IMR-90 (cell line): Measurements from ENCODE around the gene SOBP. TPM values are rescaled to one million over a fixed set of nuclear protein-coding genes. Genes with fewer than 3 reads are reported as not detected.
"Not testable (repeated sequence)": the region's sequence is repeated elsewhere in the genome, so short reads cannot be mapped to it uniquely, and the experiment has no call there.

ENCODE experiments used
- ATAC-seq: fragments of 200-7000 bp; cut with Tn5 transposase; 2 replicates; pipeline ENCODE4 v1.9.1; 2020; ENCODE audit warnings: low read depth, mild to moderate bottlenecking, moderate library complexity
- BruUV-seq: library from RNA; stranded (reverse); fragments of 400-500 nt; replicated peaks from 2 replicates; lab custom pipeline; 2021; lab: Mats Ljungman, UMichigan
- CTCF ChIA-PET: fragments of 300-600 bp; formaldehyde crosslinking; extraction: SDS; loops from one replicate; lab custom pipeline; 2021; ENCODE audit warnings: antibody characterized with exemption; lab: Yijun Ruan, JAX
- POLR2A ChIA-PET: fragments of 300-600 bp; sonication (Branson Sonifier 250); formaldehyde crosslinking; loops from one replicate; lab custom pipeline; 2022; ENCODE audit warnings: antibody characterized with exemption; ENCODE audit not compliant: unreplicated experiment; lab: Charles Lee
- DNase-seq: peaks from one replicate; pipeline ENCODE4 v3.0.0; 2013
- H2AFZ ChIP-seq: replicated peaks from 2 replicates; pipeline ENCODE3; 2013; ENCODE audit warnings: low read length, mild to moderate bottlenecking; ENCODE audit not compliant: poor library complexity
- H2AK5ac ChIP-seq: 2 replicates; pipeline ENCODE4 v1.6.1; 2013; ENCODE audit warnings: low read depth, low read length, inconsistent platforms
- H2AK9ac ChIP-seq: replicated peaks from 2 replicates; pipeline ENCODE3; 2013; ENCODE audit warnings: mild to moderate bottlenecking, low read depth, low read length, moderate library complexity; ENCODE audit not compliant: poor library complexity
- H2BK120ac ChIP-seq: 2 replicates; pipeline ENCODE4 v1.6.1; 2013; ENCODE audit warnings: low read depth, low read length, inconsistent platforms
- H2BK15ac ChIP-seq: 3 replicates; pipeline ENCODE4 v1.6.1; 2013; ENCODE audit warnings: low read depth, low read length, inconsistent platforms
- H2BK20ac ChIP-seq: 2 replicates; pipeline ENCODE4 v1.6.1; 2013; ENCODE audit warnings: low read depth, mild to moderate bottlenecking, inconsistent platforms, low read length, moderate library complexity
- H2BK5ac ChIP-seq: 2 replicates; pipeline ENCODE4 v1.6.1; 2013; ENCODE audit warnings: mild to moderate bottlenecking, low read depth, low read length, inconsistent platforms; ENCODE audit not compliant: poor library complexity, severe bottlenecking
- H3K14ac ChIP-seq: replicated peaks from 2 replicates; pipeline ENCODE4 v1.6.1; 2013; ENCODE audit warnings: low read depth, low read length, inconsistent platforms
- H3K18ac ChIP-seq: 2 replicates; pipeline ENCODE4 v1.6.1; 2013; ENCODE audit warnings: low read depth, low read length, control low read depth
- H3K23ac ChIP-seq: 2 replicates; pipeline ENCODE4 v1.6.1; 2013; ENCODE audit warnings: low read depth, low read length, inconsistent platforms
- H3K27ac ChIP-seq: 2 replicates; pipeline ENCODE4 v1.5.1; 2013; ENCODE audit warnings: mild to moderate bottlenecking, control low read depth, low read length; ENCODE audit not compliant: insufficient read depth
- H3K27me3 ChIP-seq: 2 replicates; pipeline ENCODE4 v1.6.1; 2013; ENCODE audit warnings: low read length; ENCODE audit not compliant: control insufficient read depth, insufficient read depth
- H3K36me3 ChIP-seq: 2 replicates; pipeline ENCODE4 v1.6.1; 2013; ENCODE audit warnings: low read length, mixed read lengths; ENCODE audit not compliant: control insufficient read depth, insufficient read depth
- H3K4ac ChIP-seq: 2 replicates; pipeline ENCODE4 v1.6.1; 2013; ENCODE audit warnings: low read depth, low read length, inconsistent platforms
- H3K4me1 ChIP-seq: 2 replicates; pipeline ENCODE4 v1.6.1; 2013; ENCODE audit warnings: low read length, mixed read lengths; ENCODE audit not compliant: control insufficient read depth, insufficient read depth
- H3K4me2 ChIP-seq: 2 replicates; pipeline ENCODE4 v1.6.1; 2013; ENCODE audit warnings: low read depth, mild to moderate bottlenecking, control low read depth, low read length, moderate library complexity
- H3K4me3 ChIP-seq: 2 replicates; pipeline ENCODE4 v1.5.1; 2013; ENCODE audit warnings: low read depth, mild to moderate bottlenecking, control low read depth, low read length, moderate library complexity; ENCODE audit not compliant: insufficient read depth
- H3K56ac ChIP-seq: 2 replicates; pipeline ENCODE4 v1.6.1; 2013; ENCODE audit warnings: low read length, inconsistent platforms; ENCODE audit not compliant: insufficient read depth; ENCODE audit errors: extremely low read depth
- H3K79me1 ChIP-seq, 2 experiments: 2 replicates each; pipeline ENCODE4 v1.6.1; 2013; ENCODE audit warnings: low read length in 2 of 2, inconsistent platforms in 1 of 2, low read depth in 1 of 2
- H3K9ac ChIP-seq: 2 replicates; pipeline ENCODE4 v1.6.1; 2013; ENCODE audit warnings: low read depth, low read length, control low read depth
- H3K9me1 ChIP-seq: 2 replicates; pipeline ENCODE4 v1.6.1; 2013; ENCODE audit warnings: low read length, inconsistent platforms; ENCODE audit not compliant: insufficient read depth
- H3K9me3 ChIP-seq: 2 replicates; pipeline ENCODE4 v1.6.1; 2013; ENCODE audit warnings: low read length; ENCODE audit not compliant: control insufficient read depth, insufficient read depth
- H4K20me1 ChIP-seq: 2 replicates; pipeline ENCODE4 v1.6.1; 2013; ENCODE audit warnings: low read length, inconsistent platforms; ENCODE audit not compliant: insufficient read depth
- H4K5ac ChIP-seq: 2 replicates; pipeline ENCODE4 v1.6.1; 2013; ENCODE audit warnings: mild to moderate bottlenecking, low read depth, low read length, control low read depth
- H4K8ac ChIP-seq, 2 experiments: 2 replicates each; pipeline ENCODE4 v1.6.1; 2013; ENCODE audit warnings: low read depth in 2 of 2, low read length in 2 of 2, control low read depth in 1 of 2, inconsistent platforms in 1 of 2
- H4K91ac ChIP-seq: 2 replicates; pipeline ENCODE4 v1.6.1; 2013; ENCODE audit warnings: low read depth, low read length, inconsistent platforms; ENCODE audit not compliant: insufficient read depth
- BHLHE40 ChIP-seq: fragments of 150-350 bp; IDR thresholded peaks from 2 replicates; pipeline ENCODE4 v1.6.1; 2016; ENCODE audit warnings: mild to moderate bottlenecking, low read depth, low read length
- FOS ChIP-seq: fragments of 150-350 bp; IDR thresholded peaks from 2 replicates; pipeline ENCODE4 v1.6.1; 2016; ENCODE audit warnings: low read depth, low read length
- MAFK ChIP-seq: IDR thresholded peaks from 2 replicates; pipeline ENCODE4 v1.6.1; 2012; ENCODE audit warnings: low read depth, low read length, improper control_type of control experiment
- MAZ ChIP-seq: IDR thresholded peaks from 2 replicates; pipeline ENCODE4 v1.6.1; 2012; ENCODE audit warnings: low read depth, mild to moderate bottlenecking, low read length, improper control_type of control experiment, moderate library complexity, borderline replicate concordance
- POLR2A ChIP-seq: IDR thresholded peaks from 2 replicates; pipeline ENCODE4 v1.6.1; 2012; ENCODE audit warnings: mild to moderate bottlenecking, low read depth, low read length
- RAD21 ChIP-seq: IDR thresholded peaks from 2 replicates; pipeline ENCODE4 v1.6.1; 2012; ENCODE audit warnings: low read length, improper control_type of control experiment
- RCOR1 ChIP-seq: IDR thresholded peaks from 2 replicates; pipeline ENCODE4 v1.6.1; 2012; ENCODE audit warnings: mild to moderate bottlenecking, low read length, improper control_type of control experiment; ENCODE audit not compliant: insufficient replicate concordance
- SMC3 ChIP-seq: fragments of 150-350 bp; IDR thresholded peaks from 2 replicates; pipeline ENCODE4 v1.6.1; 2016; ENCODE audit warnings: low read depth, mild to moderate bottlenecking, antibody characterized with exemption, low read length, moderate library complexity
- WGBS, 2 experiments: methylation state at CpG; one replicate each; pipeline versions ENCODE4 v1.1.5 to v1.1.7; 2013; ENCODE audit warnings: missing lambda C conversion rate in 2 of 2; ENCODE audit not compliant: insufficient read length in 1 of 2; ENCODE audit errors: extremely low coverage in 2 of 2; 5-methylcytosine and 5-hydroxymethylcytosine counted together
- dilution Hi-C: fragments of 300-500 bp; cut with HindIII; formaldehyde crosslinking; loops from one replicate; pipeline ENCODE4 v1.14.3; 2018; ENCODE audit warnings: low sequenced_read_pairs; ENCODE audit not compliant: unreplicated experiment
- in situ Hi-C: fragments of 300-500 bp; cut with MboI; formaldehyde crosslinking; loops from 3 replicates; pipeline ENCODE4 v1.14.3; 2019; ENCODE audit warnings: low sequenced_read_pairs, inconsistent platforms, mixed read lengths
- intact Hi-C: fragments of 100-400 bp; cut with micrococcal nuclease; formaldehyde crosslinking; loops from 2 replicates; pipeline ENCODE4 v1.10.0; 2022
- polyA plus RNA-seq, 3 experiments: library from polyadenylated mRNA; depleted of rRNA; stranded (reverse); fragments of >200 nt; gene quantifications; 2 replicates each; pipeline ENCODE4 v1.2.3, GENCODE V29; 2012; ENCODE audit warnings: low replicate concordance in 1 of 3
- total RNA-seq: library from RNA; depleted of rRNA; stranded (reverse); fragments of >200 nt; gene quantifications from 2 replicates; pipeline ENCODE4 v1.2.3, GENCODE V29; 2012

SOBP gene
- total and polyA plus RNA-seq, 2 of the 4 experiments (the other 2 are of a cell fraction), result 0.60 to 0.72 TPM

GRCh38 chr6:107473660-107474059 is 16.3 kb upstream of the SOBP start:
- POLR2A ChIA-PET, result no interaction called here
- DNase-seq, result no peak

DNA sequence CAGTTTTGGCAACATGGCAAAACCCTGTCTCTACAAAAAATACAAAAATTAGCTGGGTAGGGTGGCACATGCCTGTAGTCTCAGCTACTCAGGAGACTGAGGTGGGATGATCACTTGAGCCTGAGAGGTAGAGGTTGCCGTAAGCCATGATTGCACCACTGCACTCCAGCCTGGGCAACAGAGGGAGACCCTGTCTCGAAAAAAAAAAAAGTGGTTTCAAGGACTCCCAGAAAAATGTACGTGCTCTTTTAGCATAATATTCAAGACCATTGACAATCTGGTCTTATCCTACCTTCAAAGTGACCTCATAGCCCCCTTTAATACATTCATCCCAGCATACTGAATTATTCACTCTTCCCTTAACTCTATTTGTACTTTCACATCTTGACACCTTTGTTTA is 14.6 kb upstream of the SOBP start:
- H2AFZ ChIP-seq, H3K9ac ChIP-seq, H3K9me3 ChIP-seq, H3K27ac ChIP-seq, H2BK120ac ChIP-seq, H2BK20ac ChIP-seq, H4K8ac ChIP-seq, H4K91ac ChIP-seq, H3K4me3 ChIP-seq, H2AK5ac ChIP-seq, H3K4me1 ChIP-seq, H3K18ac ChIP-seq, BruUV-seq, dilution Hi-C loops, DNase-seq, H2BK15ac ChIP-seq, H3K56ac ChIP-seq, H3K4me2 ChIP-seq, in situ Hi-C loops, H3K9me1 ChIP-seq, H4K20me1 ChIP-seq, H4K5ac ChIP-seq, H3K36me3 ChIP-seq, POLR2A ChIA-PET, ATAC-seq, H2BK5ac ChIP-seq, intact Hi-C loops, H2AK9ac ChIP-seq, H3K27me3 ChIP-seq, H3K4ac ChIP-seq, H3K79me1 ChIP-seq, CTCF ChIA-PET, H3K14ac ChIP-seq, H3K23ac ChIP-seq: not testable (repeated sequence)
- WGBS, 2 experiments, result no CpG with 5 or more reads among the region's 3 CpGs

More at GRCh38 chr6:107473660-107474059, 16.3 kb upstream of the SOBP start:
- Histone ChIP-seq H2BK5ac (no peak overlapping the region), H3K9ac (no peak overlapping the region), H2BK20ac (no peak overlapping the region), H3K4me3 (no peak overlapping the region), H3K27ac (no peak overlapping the region), H3K4ac (no peak overlapping the region), H3K18ac (no peak overlapping the region), H4K20me1 (no peaks in the 10 kb centered on the region), H4K5ac (no peak overlapping the region), H3K4me1 (no peaks in the 10 kb centered on the region), H3K27me3 (no peaks in the 10 kb centered on the region; the same call in none of the 2 replicates), H4K91ac (no peak overlapping the region), H3K4me2 (no peak overlapping the region), H3K9me3 (no peaks in the 10 kb centered on the region), H2AK5ac (no peak overlapping the region), H2AFZ (no peak overlapping the region), H4K8ac (no peak overlapping the region), H3K23ac (no peak overlapping the region), H3K9me1 (no peaks in the 10 kb centered on the region), H2BK120ac (no peak overlapping the region), H2AK9ac (no peak overlapping the region), H3K56ac (no peak overlapping the region), H2BK15ac (no peak overlapping the region), H3K79me1 (no peaks in the 10 kb centered on the region), H3K36me3 (no peaks in the 10 kb centered on the region), H3K14ac (no peak overlapping the region)
- BruUV-seq, result no TSS peak
- intact Hi-C loops (no loop called here), in situ Hi-C loops (no loop called here), dilution Hi-C loops (no loop called here)
- CTCF ChIA-PET, result interaction anchor here (0.6 to 1.4 kb wide), 4 partner anchors 11 to 156 kb away, joined by 3 to 4 read pairs (median 4); no protein-coding TSS in a partner anchor
- no peak for ATAC-seq
- 40% methylated on average over 4 of the region's 5 CpGs; no CpG with 5 or more reads in 1 of the 2 experiments for WGBS, 2 experiments
- TF ChIP-seq RAD21 (no peak), FOS (no peak), MAFK (no peak), MAZ (no peak), BHLHE40 (no peak), RCOR1 (no peak), SMC3 (no peak), POLR2A (no peak)
